NB4 (cell line): ENCODE data around the gene PAFAH1B2.
A peak's percentile ranks its signal among the peaks of the same experiment; 100 is the strongest.

Source experiments
- DNase-seq: peaks from one replicate; pipeline ENCODE4 v3.0.0; 2010; ENCODE audit warnings: low read depth
- H3K4me3 ChIP-seq: one replicate; pipeline ENCODE4 v1.5.1; 2011; ENCODE audit warnings: mild to moderate bottlenecking, low read depth, low read length, moderate library complexity
- MYC ChIP-seq: IDR thresholded peaks from 2 replicates; pipeline ENCODE4 v1.6.1; 2011; ENCODE audit warnings: low read depth, low read length
- POLR2A ChIP-seq: IDR thresholded peaks from 2 replicates; pipeline ENCODE4 v1.6.1; 2011; ENCODE audit warnings: mild to moderate bottlenecking; ENCODE audit not compliant: insufficient read length; ENCODE audit errors: extremely low read depth
- TF ChIP-seq, protein P1 (sequence below): IDR thresholded peaks from one replicate; pipeline ENCODE4 v1.5.1; 2012; ENCODE audit warnings: low read depth, low read length
- TF ChIP-seq, protein P2 (sequence below): IDR thresholded peaks from 2 replicates; pipeline ENCODE4 v1.6.1; 2011; ENCODE audit warnings: low read depth, low read length

The PAFAH1B2 gene

DNA sequence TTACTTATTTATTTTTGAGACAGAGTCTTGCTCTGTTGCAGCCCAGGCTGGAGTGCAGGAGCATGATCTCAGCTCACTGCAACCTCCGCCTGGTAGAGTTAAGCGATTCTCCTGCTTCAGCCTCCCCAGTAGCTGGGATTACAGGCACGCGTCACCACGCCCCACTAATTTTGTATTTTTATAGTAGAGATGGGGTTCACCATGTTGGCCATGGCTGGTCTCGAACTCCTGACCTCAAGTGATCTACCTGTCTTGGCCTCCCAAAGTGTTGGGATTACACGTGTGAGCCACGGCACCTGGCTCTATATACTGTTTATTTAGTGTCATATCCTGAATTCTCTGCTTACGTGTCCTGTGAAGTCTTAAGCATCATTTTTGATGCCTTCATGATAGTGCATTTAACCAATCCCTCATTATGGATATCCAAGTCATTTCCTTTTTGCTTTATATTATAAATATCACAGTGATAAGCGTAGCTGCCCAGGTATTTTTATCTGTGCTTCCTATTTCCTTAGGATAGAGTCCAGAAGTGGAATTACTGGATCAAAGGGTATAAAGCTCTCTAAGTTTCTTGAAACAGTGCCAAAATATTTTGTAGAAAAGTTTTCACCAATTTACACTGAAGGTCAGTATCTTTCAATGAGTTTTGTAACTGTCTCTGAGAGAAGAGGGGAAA lies 33.6 kb downstream of the PAFAH1B2 start:
- H3K4me3 ChIP-seq: peak overlapping the region; percentile 63
- DNase-seq: no peak
- TF ChIP-seq, protein P1, sequence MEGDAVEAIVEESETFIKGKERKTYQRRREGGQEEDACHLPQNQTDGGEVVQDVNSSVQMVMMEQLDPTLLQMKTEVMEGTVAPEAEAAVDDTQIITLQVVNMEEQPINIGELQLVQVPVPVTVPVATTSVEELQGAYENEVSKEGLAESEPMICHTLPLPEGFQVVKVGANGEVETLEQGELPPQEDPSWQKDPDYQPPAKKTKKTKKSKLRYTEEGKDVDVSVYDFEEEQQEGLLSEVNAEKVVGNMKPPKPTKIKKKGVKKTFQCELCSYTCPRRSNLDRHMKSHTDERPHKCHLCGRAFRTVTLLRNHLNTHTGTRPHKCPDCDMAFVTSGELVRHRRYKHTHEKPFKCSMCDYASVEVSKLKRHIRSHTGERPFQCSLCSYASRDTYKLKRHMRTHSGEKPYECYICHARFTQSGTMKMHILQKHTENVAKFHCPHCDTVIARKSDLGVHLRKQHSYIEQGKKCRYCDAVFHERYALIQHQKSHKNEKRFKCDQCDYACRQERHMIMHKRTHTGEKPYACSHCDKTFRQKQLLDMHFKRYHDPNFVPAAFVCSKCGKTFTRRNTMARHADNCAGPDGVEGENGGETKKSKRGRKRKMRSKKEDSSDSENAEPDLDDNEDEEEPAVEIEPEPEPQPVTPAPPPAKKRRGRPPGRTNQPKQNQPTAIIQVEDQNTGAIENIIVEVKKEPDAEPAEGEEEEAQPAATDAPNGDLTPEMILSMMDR: no peak
- TF ChIP-seq, protein P2, sequence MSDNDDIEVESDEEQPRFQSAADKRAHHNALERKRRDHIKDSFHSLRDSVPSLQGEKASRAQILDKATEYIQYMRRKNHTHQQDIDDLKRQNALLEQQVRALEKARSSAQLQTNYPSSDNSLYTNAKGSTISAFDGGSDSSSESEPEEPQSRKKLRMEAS: no peak
- no peak for TF ChIP-seq MYC

DNA sequence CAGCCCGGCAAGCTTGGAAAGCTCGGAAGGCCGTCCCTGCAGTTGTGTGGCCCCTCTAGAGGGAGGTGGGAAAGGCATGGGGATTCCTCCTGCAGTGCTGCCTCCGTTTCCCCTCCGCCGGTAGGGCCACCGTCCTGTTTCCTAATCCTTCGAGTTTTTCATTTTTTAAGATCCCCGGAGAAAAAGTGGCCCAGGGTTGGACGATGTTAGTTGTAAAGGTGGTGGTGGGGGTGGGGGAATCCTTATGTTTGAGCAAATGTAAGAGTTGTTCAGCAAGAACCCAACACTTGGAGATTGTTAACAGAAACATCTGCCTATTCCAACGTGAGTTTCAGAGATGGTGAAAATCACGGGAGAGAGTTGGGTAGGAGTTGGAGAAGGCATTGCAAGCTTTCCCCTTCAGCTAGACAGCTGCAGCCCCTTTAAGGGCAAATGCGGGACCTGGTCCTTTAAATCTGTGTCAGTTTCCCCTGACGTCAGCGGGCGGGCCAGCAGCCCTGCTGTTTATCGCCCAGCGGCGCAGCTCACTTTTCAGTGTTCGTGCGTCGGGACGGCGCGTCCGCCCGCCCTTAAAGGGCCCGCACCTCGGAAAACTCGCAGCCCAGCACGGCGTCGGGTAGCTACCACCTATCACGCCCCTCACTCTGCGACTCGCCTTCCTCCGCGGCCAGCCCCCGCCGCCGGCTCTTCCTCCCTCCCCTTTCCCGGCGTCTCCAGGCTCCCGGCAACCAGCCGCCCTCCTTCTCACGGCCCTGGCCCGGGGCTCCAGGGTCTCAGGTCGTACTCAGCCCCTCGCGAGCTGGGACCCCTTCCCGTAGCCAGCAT lies 34.3 kb downstream of the PAFAH1B2 start, which contains the start of gene SIDT2:
SIDT2 (plus strand) TSS at position 534 of the 825 bp plus-strand sequence. CDS start 521 bp downstream, outside the sequence.
- peak; percentile 96 for DNase-seq
- peak within 1 kb of the TSS; percentile 63 for H3K4me3 ChIP-seq
- TF ChIP-seq, protein P2: peak; percentile 62
- TF ChIP-seq POLR2A: no peak
- TF ChIP-seq MYC: no peak
- TF ChIP-seq, protein P1: no peak

GRCh38 chr11:117179048-117179999 lies 35.2 kb downstream of the PAFAH1B2 start:
- peak overlapping the region; percentile 63 for H3K4me3 ChIP-seq
- DNase-seq: peak; percentile 91
- TF ChIP-seq, protein P2: no peak
- TF ChIP-seq, protein P1: no peak
- no peak for TF ChIP-seq MYC
- TF ChIP-seq POLR2A: no peak

GRCh38 chr11:117180020-117180419 lies 35.9 kb downstream of the PAFAH1B2 start:
- no peak for DNase-seq
- TF ChIP-seq, protein P1: no peak
- H3K4me3 ChIP-seq: peak overlapping the region; percentile 63

DNA sequence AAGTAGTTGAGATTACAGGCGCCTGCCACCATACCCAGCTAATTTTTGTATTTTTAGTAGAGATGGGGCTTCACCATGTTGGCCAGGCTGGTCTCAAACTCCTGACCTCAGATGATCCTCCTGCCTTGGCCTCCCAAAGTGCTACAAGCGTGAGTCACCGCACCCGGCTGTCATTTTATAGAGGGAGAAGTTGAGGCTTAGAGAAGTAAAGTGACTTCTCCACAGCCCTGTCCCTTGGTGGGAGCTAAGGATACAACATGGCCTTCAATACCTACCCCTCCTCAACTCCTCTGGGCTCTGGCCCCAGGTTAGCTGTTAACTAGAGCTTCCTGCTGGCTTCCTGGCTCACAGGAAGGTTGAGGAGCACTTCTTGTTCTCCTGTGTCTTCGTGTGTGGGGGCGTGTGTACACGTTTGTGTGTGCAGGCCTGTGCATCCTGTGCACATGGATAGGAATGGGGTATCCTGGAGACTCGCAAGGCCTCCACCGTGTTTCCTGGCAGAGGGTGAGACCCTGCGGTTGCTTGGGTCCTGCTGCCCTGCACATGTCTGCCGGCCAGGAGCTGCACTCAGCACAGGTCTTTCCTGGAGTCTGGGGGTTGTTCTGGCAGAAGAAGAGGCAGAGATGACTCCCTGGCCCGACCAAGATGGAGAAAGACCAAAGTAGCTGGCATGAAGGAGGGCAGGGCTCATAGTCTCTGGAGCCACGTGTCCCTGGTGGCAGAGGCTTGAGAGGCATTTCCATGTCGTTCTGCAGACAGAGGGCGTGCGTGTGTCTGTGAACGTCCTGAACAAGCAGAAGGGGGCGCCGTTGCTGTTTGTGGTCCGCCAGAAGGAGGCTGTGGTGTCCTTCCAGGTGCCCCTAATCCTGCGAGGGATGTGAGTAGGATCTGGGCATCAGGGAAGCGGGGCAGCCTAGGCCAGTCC lies 36.8 kb downstream of the PAFAH1B2 start:
- no peak overlapping the region for H3K4me3 ChIP-seq
- peak; percentile 82 for DNase-seq
- TF ChIP-seq, protein P2: peak; percentile 81
- TF ChIP-seq, protein P1: peak; percentile 49
- TF ChIP-seq POLR2A (no peak), MYC (peak; percentile 22; the same call in 1 of the 2 replicates)
